ENCODE results near the gene MFN2. TPM values are rescaled to one million over a fixed set of nuclear protein-coding genes. Genes with fewer than 3 reads are reported as not detected.

Gene MFN2
- total RNA-seq, 4 donors from 2014 or later = 104 to 125 (median 111) TPM

- H3K4me3 ChIP-seq (ENCODE audit: low read depth, poor library complexity, severe bottlenecking) = no peak overlapping the region
- TF ChIP-seq CTCF (IDR thresholded peaks at IDR 0.05) (no peak), POLR2A (IDR thresholded peaks at IDR 0.05) (no peak)
- no peak for DNase-seq (ENCODE audit: low spot score in 2 of 2)
- intact Hi-C loops (cut with DNase I; ENCODE audit: low total_unique reads) = loop anchor here (5.0 kb wide), 1 partner anchor 122 kb away; no protein-coding TSS in a partner anchor
- 91 to 94% methylated on average over 11 to 12 of the region's 12 CpGs for WGBS, 2 donors
Measured at GRCh38 chr1:11964656-11965055, 15.6 kb upstream of the MFN2 start.

- no peak for DNase-seq (ENCODE audit: low spot score in 2 of 2)
- 44 to 65% methylated on average over 6 of the region's 6 CpGs for WGBS, 2 donors
- TF ChIP-seq POLR2A (IDR thresholded peaks at IDR 0.05) (no peak), CTCF (IDR thresholded peaks at IDR 0.05) (no peak)
- H3K4me3 ChIP-seq (ENCODE audit: low read depth, poor library complexity, severe bottlenecking) = no peak overlapping the region
- intact Hi-C loops (cut with DNase I; ENCODE audit: low total_unique reads) = loop anchor here (5.0 kb wide), 1 partner anchor 125 kb away; no protein-coding TSS in a partner anchor
Measured at GRCh38 chr1:11967028-11967547, 13.2 kb upstream of the MFN2 start.

- 59 to 66% methylated on average over 13 to 16 of the region's 17 CpGs for WGBS, 2 donors
- no peak for DNase-seq (ENCODE audit: low spot score in 2 of 2)
- intact Hi-C loops (cut with DNase I; ENCODE audit: low total_unique reads) = no loop called here
- no peak for TF ChIP-seq CTCF (IDR thresholded peaks at IDR 0.05)
- no peak for TF ChIP-seq POLR2A (IDR thresholded peaks at IDR 0.05)
- no peak overlapping the region for H3K4me3 ChIP-seq (ENCODE audit: low read depth, poor library complexity, severe bottlenecking)
Measured at GRCh38 chr1:11970441-11971185, 9.6 kb upstream of the MFN2 start.

- 26 to 31% methylated on average over 3 of the region's 3 CpGs for WGBS, 2 donors
- intact Hi-C loops (cut with DNase I; ENCODE audit: low total_unique reads) = no loop called here
- no peak for TF ChIP-seq CTCF (IDR thresholded peaks at IDR 0.05)
- TF ChIP-seq POLR2A (IDR thresholded peaks at IDR 0.05) = no peak
- H3K4me3 ChIP-seq (ENCODE audit: low read depth, poor library complexity, severe bottlenecking) = no peak overlapping the region
- no peak for DNase-seq (ENCODE audit: low spot score in 2 of 2)
Measured at GRCh38 chr1:11977625-11978024, 2.6 kb upstream of the MFN2 start.

- no peak overlapping the region for H3K4me3 ChIP-seq (ENCODE audit: low read depth, poor library complexity, severe bottlenecking)
- TF ChIP-seq CTCF (IDR thresholded peaks at IDR 0.05) (no peak), POLR2A (IDR thresholded peaks at IDR 0.05) (no peak)
- DNase-seq (ENCODE audit: low spot score in 2 of 2) = no peak
- whole genome bisulfite sequencing, 2 donors = 71 to 76% methylated on average over 8 of the region's 8 CpGs
- intact Hi-C loops (cut with DNase I; ENCODE audit: low total_unique reads) = no loop called here
Measured at GRCh38 chr1:11978301-11978700, 1.9 kb upstream of the MFN2 start.
